ENCODE results near the gene SPCS3. TPM values are rescaled to one million over a fixed set of nuclear protein-coding genes. Genes with fewer than 3 reads are reported as not detected.

SPCS3 gene
- total and polyA plus RNA-seq, 2 experiments from 2014 or later, result 62.5 to 79.9 TPM

- no peak for TF ChIP-seq EZH2 (IDR thresholded peaks at IDR 0.05; ENCODE audit: low read depth, unreplicated experiment)
- no peak for TF ChIP-seq EZH2phosphoT487 (IDR thresholded peaks at IDR 0.05; ENCODE audit: unreplicated experiment)
- no peak for TF ChIP-seq ZNF114 (CRISPR knock-in tag; IDR thresholded peaks at IDR 0.05)
- TF ChIP-seq, protein P1, sequence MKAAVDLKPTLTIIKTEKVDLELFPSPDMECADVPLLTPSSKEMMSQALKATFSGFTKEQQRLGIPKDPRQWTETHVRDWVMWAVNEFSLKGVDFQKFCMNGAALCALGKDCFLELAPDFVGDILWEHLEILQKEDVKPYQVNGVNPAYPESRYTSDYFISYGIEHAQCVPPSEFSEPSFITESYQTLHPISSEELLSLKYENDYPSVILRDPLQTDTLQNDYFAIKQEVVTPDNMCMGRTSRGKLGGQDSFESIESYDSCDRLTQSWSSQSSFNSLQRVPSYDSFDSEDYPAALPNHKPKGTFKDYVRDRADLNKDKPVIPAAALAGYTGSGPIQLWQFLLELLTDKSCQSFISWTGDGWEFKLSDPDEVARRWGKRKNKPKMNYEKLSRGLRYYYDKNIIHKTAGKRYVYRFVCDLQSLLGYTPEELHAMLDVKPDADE (IDR thresholded peaks at IDR 0.05), result no peak
- no peak for TF ChIP-seq POLR2AphosphoS5 (IDR thresholded peaks at IDR 0.05; ENCODE audit: low read depth)
- TF ChIP-seq, protein P2, sequence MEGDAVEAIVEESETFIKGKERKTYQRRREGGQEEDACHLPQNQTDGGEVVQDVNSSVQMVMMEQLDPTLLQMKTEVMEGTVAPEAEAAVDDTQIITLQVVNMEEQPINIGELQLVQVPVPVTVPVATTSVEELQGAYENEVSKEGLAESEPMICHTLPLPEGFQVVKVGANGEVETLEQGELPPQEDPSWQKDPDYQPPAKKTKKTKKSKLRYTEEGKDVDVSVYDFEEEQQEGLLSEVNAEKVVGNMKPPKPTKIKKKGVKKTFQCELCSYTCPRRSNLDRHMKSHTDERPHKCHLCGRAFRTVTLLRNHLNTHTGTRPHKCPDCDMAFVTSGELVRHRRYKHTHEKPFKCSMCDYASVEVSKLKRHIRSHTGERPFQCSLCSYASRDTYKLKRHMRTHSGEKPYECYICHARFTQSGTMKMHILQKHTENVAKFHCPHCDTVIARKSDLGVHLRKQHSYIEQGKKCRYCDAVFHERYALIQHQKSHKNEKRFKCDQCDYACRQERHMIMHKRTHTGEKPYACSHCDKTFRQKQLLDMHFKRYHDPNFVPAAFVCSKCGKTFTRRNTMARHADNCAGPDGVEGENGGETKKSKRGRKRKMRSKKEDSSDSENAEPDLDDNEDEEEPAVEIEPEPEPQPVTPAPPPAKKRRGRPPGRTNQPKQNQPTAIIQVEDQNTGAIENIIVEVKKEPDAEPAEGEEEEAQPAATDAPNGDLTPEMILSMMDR (conservative IDR thresholded peaks at IDR 0.05; ENCODE audit: low read depth in 2 of 2), result no peak
- TF ChIP-seq, protein P3, sequence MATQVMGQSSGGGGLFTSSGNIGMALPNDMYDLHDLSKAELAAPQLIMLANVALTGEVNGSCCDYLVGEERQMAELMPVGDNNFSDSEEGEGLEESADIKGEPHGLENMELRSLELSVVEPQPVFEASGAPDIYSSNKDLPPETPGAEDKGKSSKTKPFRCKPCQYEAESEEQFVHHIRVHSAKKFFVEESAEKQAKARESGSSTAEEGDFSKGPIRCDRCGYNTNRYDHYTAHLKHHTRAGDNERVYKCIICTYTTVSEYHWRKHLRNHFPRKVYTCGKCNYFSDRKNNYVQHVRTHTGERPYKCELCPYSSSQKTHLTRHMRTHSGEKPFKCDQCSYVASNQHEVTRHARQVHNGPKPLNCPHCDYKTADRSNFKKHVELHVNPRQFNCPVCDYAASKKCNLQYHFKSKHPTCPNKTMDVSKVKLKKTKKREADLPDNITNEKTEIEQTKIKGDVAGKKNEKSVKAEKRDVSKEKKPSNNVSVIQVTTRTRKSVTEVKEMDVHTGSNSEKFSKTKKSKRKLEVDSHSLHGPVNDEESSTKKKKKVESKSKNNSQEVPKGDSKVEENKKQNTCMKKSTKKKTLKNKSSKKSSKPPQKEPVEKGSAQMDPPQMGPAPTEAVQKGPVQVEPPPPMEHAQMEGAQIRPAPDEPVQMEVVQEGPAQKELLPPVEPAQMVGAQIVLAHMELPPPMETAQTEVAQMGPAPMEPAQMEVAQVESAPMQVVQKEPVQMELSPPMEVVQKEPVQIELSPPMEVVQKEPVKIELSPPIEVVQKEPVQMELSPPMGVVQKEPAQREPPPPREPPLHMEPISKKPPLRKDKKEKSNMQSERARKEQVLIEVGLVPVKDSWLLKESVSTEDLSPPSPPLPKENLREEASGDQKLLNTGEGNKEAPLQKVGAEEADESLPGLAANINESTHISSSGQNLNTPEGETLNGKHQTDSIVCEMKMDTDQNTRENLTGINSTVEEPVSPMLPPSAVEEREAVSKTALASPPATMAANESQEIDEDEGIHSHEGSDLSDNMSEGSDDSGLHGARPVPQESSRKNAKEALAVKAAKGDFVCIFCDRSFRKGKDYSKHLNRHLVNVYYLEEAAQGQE (IDR thresholded peaks at IDR 0.05; ENCODE audit: unreplicated experiment), result no peak
- no peak for TF ChIP-seq STAT1 (IDR thresholded peaks at IDR 0.05; ENCODE audit: unreplicated experiment)
- no peak for TF ChIP-seq CREB1 (CRISPR knock-in tag; IDR thresholded peaks at IDR 0.05; ENCODE audit: low read depth)
- no peak for TF ChIP-seq NANOG (IDR thresholded peaks at IDR 0.05; ENCODE audit: borderline replicate concordance)
- no peak for TF ChIP-seq ZNF462 (CRISPR knock-in tag; IDR thresholded peaks at IDR 0.05)
- TF ChIP-seq ZNF331 (CRISPR knock-in tag; IDR thresholded peaks at IDR 0.05; ENCODE audit: low read depth), result no peak
- TF ChIP-seq JUNB (IDR thresholded peaks at IDR 0.05; ENCODE audit: unreplicated experiment), result no peak
- Mint-ChIP-seq H3K4me3 (no peak overlapping the region), H3K4me1 (peaks cover 5% of the 10 kb centered on the region; the same call in 1 of the 3 replicates), H3K27ac (no peak overlapping the region), H3K36me3 (ENCODE audit: low read depth) (no peaks in the 10 kb centered on the region), H3K9me3 (no peaks in the 10 kb centered on the region), H3K27me3 (ENCODE audit: insufficient read depth, low read depth, poor library complexity) (no peaks in the 10 kb centered on the region)
- DNase-seq (ENCODE audit: low spot score), result no peak
- Histone ChIP-seq H3K36me3 (ENCODE audit: insufficient read depth) (no peaks in the 10 kb centered on the region), H3K27me3 (ENCODE audit: insufficient read depth) (no peaks in the 10 kb centered on the region), H3K4me1 (ENCODE audit: insufficient read depth) (no peaks in the 10 kb centered on the region), H3K4me2 (no peak overlapping the region), H3F3A (replicated peaks; ENCODE audit: low read depth) (no peaks in the 10 kb centered on the region), H2AFZ (no peak overlapping the region), H4K20me1 (replicated peaks; ENCODE audit: insufficient read depth) (no peaks in the 10 kb centered on the region), H3K9me2 (ENCODE audit: insufficient read depth) (no peaks in the 10 kb centered on the region), H3K27ac (ENCODE audit: low read depth) (no peak overlapping the region), H3K79me2 (replicated peaks; ENCODE audit: insufficient read depth) (no peaks in the 10 kb centered on the region), H3K4me3 (no peak overlapping the region)
- no peak for ATAC-seq
These were observed 6.0 kb upstream of the SPCS3 start for GRCh38 chr4:176313596-176314336.

Data from GM23338 (cell line).